SH-SY5Y (cell line): Measurements from ENCODE around the gene RHD.

Experiments used
- GATA2 ChIP-seq: IDR thresholded peaks from 2 replicates; pipeline ENCODE4 v1.6.1; 2011; ENCODE audit warnings: mild to moderate bottlenecking, low read depth, low read length
- GATA3 ChIP-seq: IDR thresholded peaks from 2 replicates; pipeline ENCODE4 v1.6.1; 2011; ENCODE audit warnings: low read depth, mild to moderate bottlenecking, low read length, moderate library complexity

Gene RHD

DNA sequence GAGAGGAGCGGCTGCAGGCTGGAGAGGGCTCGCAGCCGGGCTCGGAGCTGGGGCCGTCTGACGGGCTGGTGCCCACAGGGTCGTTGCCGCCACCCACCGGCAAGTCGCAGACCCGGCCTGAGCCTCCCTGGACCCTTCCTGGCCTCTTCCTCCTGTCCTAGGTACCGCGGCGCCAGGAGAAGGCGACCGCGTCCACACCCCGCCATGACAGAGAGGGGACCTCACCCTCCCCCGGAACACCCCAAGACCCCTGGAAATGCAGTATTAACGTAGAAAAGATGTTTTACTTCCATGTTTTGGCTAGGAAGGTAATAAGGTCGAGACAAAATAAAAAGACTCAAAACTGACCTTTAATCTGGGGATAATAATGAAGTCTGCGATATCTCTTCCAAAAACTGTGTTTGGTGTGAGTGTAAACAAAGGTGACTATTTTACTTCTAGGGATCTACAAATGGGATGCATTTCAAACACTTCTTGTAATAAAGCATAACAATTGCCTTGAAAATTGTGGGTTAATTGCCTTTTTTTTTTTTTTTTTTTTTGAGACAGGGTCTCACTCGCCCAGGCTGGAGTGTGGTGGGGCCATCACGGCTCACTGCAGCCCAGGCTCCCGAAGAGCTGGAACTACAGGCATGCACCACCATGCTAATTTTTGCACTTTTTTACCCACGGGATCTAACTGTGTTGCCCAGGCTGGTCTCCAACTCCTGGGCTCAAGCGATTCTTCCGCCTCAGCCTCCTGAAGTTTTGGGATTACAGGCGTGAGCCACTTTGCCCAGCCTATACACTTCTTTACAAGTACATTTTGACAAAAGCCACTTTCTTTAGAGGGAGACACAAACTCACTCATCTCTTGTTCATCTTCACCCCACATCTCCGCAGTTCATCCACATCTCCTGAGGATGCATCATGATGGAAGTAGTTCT is 24.2 kb upstream of the RHD start:
- TF ChIP-seq GATA3 (no peak), GATA2 (no peak)

DNA sequence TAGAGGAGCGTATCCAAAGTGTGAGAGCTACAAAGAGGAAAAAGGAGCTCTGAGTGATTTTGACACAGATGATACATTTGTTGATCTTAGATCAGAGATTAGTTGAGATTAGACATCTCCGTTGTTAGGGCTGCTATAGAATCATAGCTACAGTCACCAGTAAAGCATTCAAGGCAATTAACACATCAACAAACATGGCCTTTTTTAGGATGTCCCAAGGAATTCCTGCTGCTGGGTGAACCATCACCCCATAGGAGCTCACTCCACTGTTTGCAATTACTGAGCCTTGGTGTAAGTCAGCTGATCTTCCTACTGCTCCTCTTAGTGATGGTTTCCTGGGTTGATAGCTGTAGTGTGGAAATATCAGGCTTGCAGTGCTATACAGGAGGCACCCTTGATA is 18.4 kb upstream of the RHD start:
- TF ChIP-seq GATA3 (no peak), GATA2 (no peak)

GRCh38 chr1:25255706-25256577 is 16.4 kb upstream of the RHD start:
- no peak for TF ChIP-seq GATA2
- TF ChIP-seq GATA3: no peak

DNA sequence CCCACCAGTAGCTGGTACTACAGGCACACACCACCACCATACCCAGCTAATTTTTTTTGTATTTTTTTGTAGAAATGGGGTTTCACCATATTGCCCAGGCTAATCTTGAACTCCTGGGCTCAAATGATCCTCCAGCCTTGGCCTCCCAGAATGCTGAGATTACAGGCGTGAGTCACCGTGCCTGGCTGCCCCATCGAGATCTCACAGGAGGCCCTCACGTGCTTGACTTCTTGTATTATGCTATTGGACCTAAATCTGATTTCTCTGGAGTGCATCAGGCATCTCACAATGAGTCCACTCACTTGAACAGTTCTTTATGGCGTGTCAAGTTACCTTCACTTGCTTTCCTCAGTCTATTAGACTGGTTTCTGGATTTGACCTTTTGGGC is 15.7 kb upstream of the RHD start:
- no peak for TF ChIP-seq GATA3
- TF ChIP-seq GATA2: no peak

DNA sequence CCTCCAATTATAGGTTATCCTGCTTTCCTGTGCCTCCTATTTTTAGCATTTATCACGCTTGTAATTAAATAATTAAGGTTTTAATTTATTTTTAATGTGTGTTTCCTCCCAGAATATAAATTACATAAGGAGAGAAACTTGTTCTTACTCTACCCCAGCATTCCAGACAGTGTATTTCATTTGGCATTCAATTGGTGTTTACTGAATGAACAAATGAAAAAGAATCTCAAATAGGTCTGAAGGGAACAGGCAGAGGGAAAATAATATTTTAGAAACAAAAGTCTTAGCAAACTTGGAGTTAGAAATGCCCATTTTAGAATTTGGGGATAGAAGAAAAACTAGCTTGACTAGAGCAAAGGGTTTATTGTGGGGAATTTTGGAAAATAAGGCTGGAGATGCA is 15.1 kb upstream of the RHD start:
- TF ChIP-seq GATA2 (no peak), GATA3 (no peak)

DNA sequence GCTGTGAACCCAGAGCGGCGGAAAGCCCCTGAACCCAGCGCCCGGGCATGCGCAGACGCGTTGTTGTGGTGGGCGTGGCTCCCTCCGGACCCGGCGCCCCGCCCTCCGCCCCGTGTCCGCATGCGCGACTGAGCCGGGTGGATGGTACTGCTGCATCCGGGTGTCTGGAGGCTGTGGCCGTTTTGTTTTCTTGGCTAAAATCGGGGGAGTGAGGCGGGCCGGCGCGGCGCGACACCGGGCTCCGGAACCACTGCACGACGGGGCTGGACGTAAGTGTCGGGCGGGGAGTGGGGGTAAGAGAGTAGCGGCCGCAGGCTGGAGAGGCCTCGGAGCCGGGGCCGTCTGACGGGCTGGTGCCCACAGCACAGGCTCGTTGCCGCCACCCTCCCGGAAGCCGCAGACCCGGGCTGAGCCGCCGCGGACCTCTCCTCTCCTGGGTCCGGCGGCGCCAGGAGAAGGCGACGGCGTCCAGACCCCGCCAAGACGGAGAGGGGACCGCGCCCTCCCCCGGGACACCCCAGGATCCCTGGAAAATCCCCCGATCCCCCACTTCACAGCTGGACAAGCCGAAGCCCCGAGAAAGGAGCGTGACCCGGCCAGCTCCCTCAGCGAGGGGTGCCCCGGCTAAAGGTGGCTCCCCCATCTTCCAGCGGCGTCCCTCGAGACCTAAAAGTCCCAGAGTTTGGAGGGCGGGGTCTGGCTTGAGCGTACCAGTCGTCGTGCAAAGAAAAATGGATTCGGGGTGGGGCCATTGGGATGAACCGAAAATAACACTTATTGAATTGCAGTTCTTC is 66.1 kb downstream of the RHD start, which contains the start of gene TMEM50A:
Gene TMEM50A (plus strand): TSS at position 147 of the 794 bp plus-strand sequence. CDS start 2,153 bp downstream, outside the sequence.
- TF ChIP-seq GATA3 (no peak), GATA2 (no peak)

GRCh38 chr1:25338986-25339385 is 66.7 kb downstream of the RHD start:
- TF ChIP-seq GATA2 (no peak), GATA3 (no peak)

DNA sequence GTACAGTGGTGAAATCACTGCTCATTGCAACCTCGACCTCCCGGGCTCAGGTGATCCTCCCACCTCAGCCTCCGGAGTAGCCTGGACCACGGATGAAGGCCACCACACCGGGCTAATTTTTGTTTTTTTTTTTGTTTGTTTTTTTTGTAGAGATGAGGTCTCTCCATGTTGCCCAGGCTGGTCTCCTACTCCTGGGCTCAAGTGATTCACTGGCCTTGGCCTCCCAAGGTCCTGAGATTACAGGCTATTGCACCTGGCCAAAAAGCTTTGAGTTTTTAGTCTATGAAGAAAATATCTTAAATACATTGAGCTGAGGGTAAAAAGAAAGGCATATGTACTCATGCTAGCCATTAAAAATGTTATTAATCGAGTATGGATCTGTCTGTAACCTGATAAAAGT is 69.4 kb downstream of the RHD start:
- TF ChIP-seq GATA2 (no peak), GATA3 (no peak)

DNA sequence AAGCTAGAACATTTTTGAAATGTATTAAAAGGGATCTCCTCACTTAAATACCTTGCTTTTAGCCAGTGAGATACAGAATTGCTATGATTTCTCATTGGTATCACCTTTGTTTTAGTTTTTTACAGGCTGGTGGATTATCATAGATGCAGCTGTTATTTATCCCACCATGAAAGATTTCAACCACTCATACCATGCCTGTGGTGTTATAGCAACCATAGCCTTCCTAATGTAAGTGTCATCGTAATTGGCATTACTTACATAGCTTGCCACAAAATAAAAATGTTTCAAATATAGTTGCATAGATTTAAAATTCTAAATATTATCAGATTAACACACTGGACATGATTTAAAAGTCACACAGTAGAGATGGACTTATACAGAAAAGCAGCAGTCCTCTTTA is 70.5 kb downstream of the RHD start:
- no peak for TF ChIP-seq GATA2
- no peak for TF ChIP-seq GATA3

GRCh38 chr1:25343872-25344271 is 71.6 kb downstream of the RHD start:
- TF ChIP-seq GATA2 (no peak), GATA3 (no peak)

- TF ChIP-seq GATA2 (no peak), GATA3 (no peak)
Measured at GRCh38 chr1:25347556-25347955, 75.2 kb downstream of the RHD start.

GRCh38 chr1:25349606-25350005 is 77.3 kb downstream of the RHD start:
- TF ChIP-seq GATA2: no peak
- no peak for TF ChIP-seq GATA3

- TF ChIP-seq GATA3 (no peak), GATA2 (no peak)
Measured at GRCh38 chr1:25355841-25356395, 83.6 kb downstream of the RHD start.

- TF ChIP-seq GATA2: no peak
- no peak for TF ChIP-seq GATA3
Measured at GRCh38 chr1:25356441-25356840, 84.1 kb downstream of the RHD start.
